Hepatocyte (in vitro differentiated cells): ENCODE measurements around the gene BIN1.

Source experiments
- CTCF ChIP-seq: fragments of 200-600 bp; sonication (generic); IDR thresholded peaks from 2 replicates; pipeline ENCODE4 v1.5.1; 2016; ENCODE audit warnings: antibody characterized with exemption, mild to moderate bottlenecking; ENCODE audit not compliant: poor library complexity
- EZH2 ChIP-seq: fragments of 200-600 bp; sonication (generic); IDR thresholded peaks from 2 replicates; pipeline ENCODE4 v1.6.1; 2016; ENCODE audit warnings: antibody characterized with exemption, mild to moderate bottlenecking, borderline replicate concordance
- EZH2phosphoT487 ChIP-seq: fragments of 200-600 bp; sonication (generic); IDR thresholded peaks from one replicate; pipeline ENCODE4 v1.6.1; 2018; ENCODE audit warnings: antibody characterized with exemption, mild to moderate bottlenecking, low read depth, moderate library complexity; ENCODE audit not compliant: unreplicated experiment, severe bottlenecking

- TF ChIP-seq CTCF: no peak
- TF ChIP-seq EZH2: no peak
- TF ChIP-seq EZH2phosphoT487: no peak
These were observed 10.1 kb downstream of the BIN1 start for GRCh38 chr2:127096718-127097470.
